Smooth muscle cell (in vitro differentiated cells): ENCODE data around the gene HYAL1. TPM values are rescaled to one million over a fixed set of nuclear protein-coding genes. Genes with fewer than 3 reads are reported as not detected.
A peak's percentile ranks its signal among the peaks of the same experiment; 100 is the strongest.
"Not testable (repeated sequence)": the region's sequence is repeated elsewhere in the genome, so short reads cannot be mapped to it uniquely, and the experiment has no call there.

Source experiments
- DNase-seq: peaks from one replicate; lab custom pipeline; 2025; ENCODE audit not compliant: unreplicated experiment; lab: John Stamatoyannopoulos, UW
- H2AFZ ChIP-seq: fragments of 200-600 bp; sonication (generic); 2 replicates; pipeline ENCODE4 v1.6.0; 2016; ENCODE audit warnings: antibody characterized with exemption, low read depth, mild to moderate bottlenecking
- H3F3A ChIP-seq: fragments of 200-600 bp; sonication (generic); 2 replicates; pipeline ENCODE4 v1.6.0; 2017; ENCODE audit warnings: antibody characterized with exemption, low read depth
- H3K27ac ChIP-seq: fragments of 200-600 bp; sonication (generic); 2 replicates; pipeline ENCODE4 v1.5.1; 2016; ENCODE audit warnings: low read depth, mild to moderate bottlenecking
- H3K27me3 ChIP-seq: fragments of 200-600 bp; sonication (generic); 2 replicates; pipeline ENCODE4 v1.6.1; 2016; ENCODE audit warnings: low read depth, mild to moderate bottlenecking
- H3K36me3 ChIP-seq: fragments of 200-600 bp; sonication (generic); 2 replicates; pipeline ENCODE4 v1.5.1; 2016; ENCODE audit warnings: low read depth
- H3K4me1 ChIP-seq: fragments of 200-600 bp; sonication (generic); 2 replicates; pipeline ENCODE4 v1.5.1; 2016; ENCODE audit warnings: low read depth
- H3K4me2 ChIP-seq: fragments of 200-600 bp; sonication (generic); 2 replicates; pipeline ENCODE4 v1.6.0; 2016; ENCODE audit warnings: mild to moderate bottlenecking
- H3K4me3 ChIP-seq: fragments of 200-600 bp; sonication (generic); 2 replicates; pipeline ENCODE4 v1.5.1; 2016; ENCODE audit warnings: mild to moderate bottlenecking
- H3K79me2 ChIP-seq: fragments of 200-600 bp; sonication (generic); 2 replicates; pipeline ENCODE4 v1.6.0; 2016; ENCODE audit warnings: low read depth, mild to moderate bottlenecking
- H3K9ac ChIP-seq: fragments of 200-600 bp; sonication (generic); 2 replicates; pipeline ENCODE4 v1.6.0; 2016; ENCODE audit warnings: low read depth
- H3K9me3 ChIP-seq: fragments of 200-600 bp; sonication (generic); replicated peaks from 2 replicates; pipeline ENCODE4 v1.5.1; 2016; ENCODE audit warnings: low read depth
- H4K20me1 ChIP-seq: fragments of 200-600 bp; sonication (generic); 2 replicates; pipeline ENCODE4 v1.6.0; 2016; ENCODE audit warnings: low read depth
- CTCF ChIP-seq: fragments of 200-600 bp; sonication (generic); IDR thresholded peaks from 2 replicates; pipeline ENCODE4 v1.5.1; 2017; ENCODE audit warnings: borderline replicate concordance, mild to moderate bottlenecking, antibody characterized with exemption; ENCODE audit not compliant: insufficient read depth, poor library complexity, severe bottlenecking
- WGBS: methylation state at CpG from one replicate; pipeline ENCODE4 v1.1.7; 2016; ENCODE audit warnings: low lambda C conversion rate; 5-methylcytosine and 5-hydroxymethylcytosine counted together
- polyA plus RNA-seq: library from polyadenylated mRNA; unstranded; fragments of >200 nt; fragmentation: Nextera tagmentation; extraction: Ambion mirVana; gene quantifications from 2 replicates; pipeline ENCODE4 v1.2.1, GENCODE V29; 2016
- total RNA-seq: library from RNA; depleted of rRNA; stranded (reverse); fragments of >200 nt; gene quantifications from 2 replicates; pipeline ENCODE4 v1.2.3, GENCODE V29; 2014

HYAL1 gene
- total and polyA plus RNA-seq, 2 experiments from 2014 or later = 1.0 TPM; not detected in 1

DNA sequence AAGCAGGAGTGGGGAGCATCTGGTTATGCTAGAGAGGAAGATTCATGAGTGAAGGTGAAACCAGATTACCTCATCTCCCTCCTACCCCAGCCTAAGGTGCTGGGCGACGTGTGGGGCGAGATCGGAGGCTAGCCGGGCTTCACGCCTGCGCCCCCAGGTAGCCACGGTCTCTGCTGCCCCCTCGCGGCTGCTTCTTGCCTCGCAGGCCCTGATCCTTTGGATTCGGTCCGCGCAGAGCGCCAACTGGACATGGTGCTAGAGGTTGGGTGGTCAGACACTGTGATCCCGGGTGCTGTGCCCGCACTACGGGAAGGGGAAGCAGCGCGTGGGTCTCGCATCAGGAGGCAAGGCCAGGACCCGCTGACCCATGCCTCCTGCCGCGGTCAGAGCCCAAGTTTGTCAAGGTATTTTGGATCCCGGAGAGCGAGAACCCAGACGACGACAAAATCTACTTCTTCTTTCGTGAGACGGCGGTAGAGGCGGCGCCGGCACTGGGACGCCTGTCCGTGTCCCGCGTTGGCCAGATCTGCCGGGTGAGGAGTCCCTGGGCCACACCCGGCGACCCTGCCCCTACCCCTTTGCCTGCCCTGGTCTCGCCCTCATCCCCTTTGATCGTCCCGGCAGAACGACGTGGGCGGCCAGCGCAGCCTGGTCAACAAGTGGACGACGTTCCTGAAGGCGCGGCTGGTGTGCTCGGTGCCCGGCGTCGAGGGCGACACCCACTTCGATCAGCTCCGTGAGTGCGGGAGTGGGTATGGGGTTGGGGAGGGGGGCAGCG, 30.3 kb downstream of the HYAL1 start:
- Histone ChIP-seq H4K20me1 (peaks cover 8% of the 10 kb centered on the region), H3K9ac (no peak overlapping the region), H3K36me3 (no peaks in the 10 kb centered on the region), H3K27ac (no peak overlapping the region), H3K4me2 (peak overlapping the region; percentile 90), H2AFZ (no peak overlapping the region), H3F3A (peaks cover 6% of the 10 kb centered on the region), H3K9me3 (no peaks in the 10 kb centered on the region), H3K27me3 (peaks cover 42% of the 10 kb centered on the region), H3K4me1 (peaks cover 19% of the 10 kb centered on the region), H3K4me3 (peak overlapping the region; percentile 38), H3K79me2 (no peaks in the 10 kb centered on the region)
- WGBS = 30% methylated on average over 60 of the region's 61 CpGs
- peak; percentile 96 for TF ChIP-seq CTCF
- peak; percentile 72 for DNase-seq

DNA sequence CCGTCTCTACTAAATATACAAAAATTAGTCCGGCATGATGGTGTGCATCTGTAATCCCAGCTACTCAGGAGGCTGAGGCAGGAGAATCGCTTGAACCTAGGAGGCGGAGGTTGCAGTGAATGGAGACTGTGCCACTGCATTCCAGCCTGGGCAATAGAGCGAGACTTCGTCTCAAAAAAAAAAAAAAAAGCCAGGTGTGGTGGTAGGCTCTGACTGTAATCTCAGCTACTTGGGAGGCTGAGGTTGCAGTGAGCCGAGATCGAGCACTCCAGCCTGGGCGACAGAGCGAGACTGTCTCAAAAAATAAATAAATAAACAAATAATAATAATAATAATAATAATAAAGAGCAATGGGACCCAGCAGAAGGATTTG, 30.9 kb downstream of the HYAL1 start:
- H3K79me2 ChIP-seq, H3F3A ChIP-seq, H3K9ac ChIP-seq, H2AFZ ChIP-seq, H3K36me3 ChIP-seq, DNase-seq, H4K20me1 ChIP-seq, H3K27ac ChIP-seq, H3K9me3 ChIP-seq: not testable (repeated sequence)
- H3K4me3 ChIP-seq = peak overlapping the region; percentile 38
- peaks cover 20% of the 10 kb centered on the region for H3K4me1 ChIP-seq
- WGBS = 86% methylated on average over 10 of the region's 10 CpGs
- peaks cover 42% of the 10 kb centered on the region for H3K27me3 ChIP-seq
- peak overlapping the region; percentile 90 for H3K4me2 ChIP-seq

GRCh38 chr3:50271314-50271936, 31.9 kb downstream of the HYAL1 start:
- Histone ChIP-seq H3K79me2 (no peaks in the 10 kb centered on the region), H3K36me3 (no peaks in the 10 kb centered on the region), H4K20me1 (peaks cover 8% of the 10 kb centered on the region), H3K9me3 (no peaks in the 10 kb centered on the region), H3K4me1 (peaks cover 30% of the 10 kb centered on the region), H3K4me3 (no peak overlapping the region), H3K9ac (no peak overlapping the region), H3K27me3 (peaks cover 35% of the 10 kb centered on the region), H3K4me2 (no peak overlapping the region), H2AFZ (no peak overlapping the region), H3K27ac (peak overlapping the region; percentile 67), H3F3A (peaks cover 9% of the 10 kb centered on the region)
- DNase-seq = no peak
- 68% methylated on average over 10 of the region's 10 CpGs for WGBS
- no peak for TF ChIP-seq CTCF

DNA sequence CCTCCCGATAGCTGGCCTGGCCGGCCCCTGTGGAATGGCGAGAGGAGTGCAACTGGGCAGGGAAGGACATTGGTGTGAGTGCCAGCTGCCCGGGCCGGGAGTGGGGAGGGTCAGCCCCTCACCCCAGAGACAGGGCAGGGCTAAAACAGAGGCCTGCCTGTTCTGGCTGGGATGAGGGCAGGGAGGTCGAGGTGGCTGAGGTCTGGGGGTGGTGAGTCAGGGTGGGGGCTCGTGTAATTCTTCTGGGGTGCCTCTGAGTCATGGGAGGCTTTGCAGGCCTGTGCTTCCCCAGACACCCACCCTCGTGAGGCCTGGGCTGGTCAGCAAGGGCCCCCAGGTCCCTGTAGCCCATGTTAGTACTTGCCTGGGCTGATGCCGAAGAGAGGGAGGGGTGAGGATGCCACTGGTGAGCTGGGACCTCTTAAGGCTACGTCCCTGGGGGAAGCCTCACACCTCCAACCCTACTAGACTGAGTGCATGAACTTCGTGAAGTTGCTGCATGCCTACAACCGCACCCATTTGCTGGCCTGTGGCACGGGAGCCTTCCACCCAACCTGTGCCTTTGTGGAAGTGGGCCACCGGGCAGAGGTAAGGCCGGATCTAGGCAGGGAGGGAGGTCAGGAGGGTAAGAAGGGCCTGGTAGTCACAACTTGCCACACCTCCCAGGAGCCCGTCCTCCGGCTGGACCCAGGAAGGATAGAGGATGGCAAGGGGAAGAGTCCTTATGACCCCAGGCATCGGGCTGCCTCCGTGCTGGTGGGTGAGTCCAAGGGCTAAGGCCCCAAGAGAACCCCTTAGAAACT, 32.8 kb downstream of the HYAL1 start:
- H3K79me2 ChIP-seq = no peaks in the 10 kb centered on the region
- H3K4me2 ChIP-seq = peak overlapping the region; percentile 75
- H3K4me1 ChIP-seq = peaks cover 34% of the 10 kb centered on the region
- H4K20me1 ChIP-seq = peaks cover 8% of the 10 kb centered on the region
- H3K4me3 ChIP-seq = no peak overlapping the region
- peaks cover 27% of the 10 kb centered on the region for H3K27me3 ChIP-seq
- H3F3A ChIP-seq = peaks cover 11% of the 10 kb centered on the region
- H3K36me3 ChIP-seq = no peaks in the 10 kb centered on the region
- peak overlapping the region; percentile 51 for H3K9ac ChIP-seq
- 84% methylated on average over 18 of the region's 19 CpGs for WGBS
- no peaks in the 10 kb centered on the region for H3K9me3 ChIP-seq
- TF ChIP-seq CTCF = no peak
- DNase-seq = no peak
- H2AFZ ChIP-seq = no peak overlapping the region
- peak overlapping the region; percentile 67 for H3K27ac ChIP-seq
